HL-60 (cell line): ENCODE data around the gene HECTD4.

ENCODE experiments used
- POLR2AphosphoS5 ChIP-seq: IDR thresholded peaks from 2 replicates; pipeline ENCODE4 v1.6.1; 2012; ENCODE audit warnings: low read depth
- REST ChIP-seq: IDR thresholded peaks from 2 replicates; pipeline ENCODE4 v1.6.1; 2012; ENCODE audit warnings: low read depth; ENCODE audit not compliant: insufficient replicate concordance
- TF ChIP-seq, protein P1 (sequence below): IDR thresholded peaks from one replicate; pipeline ENCODE4 v1.5.1; 2011; ENCODE audit warnings: low read length, control low read depth, inconsistent platforms; ENCODE audit not compliant: insufficient read depth

- TF ChIP-seq, protein P1, sequence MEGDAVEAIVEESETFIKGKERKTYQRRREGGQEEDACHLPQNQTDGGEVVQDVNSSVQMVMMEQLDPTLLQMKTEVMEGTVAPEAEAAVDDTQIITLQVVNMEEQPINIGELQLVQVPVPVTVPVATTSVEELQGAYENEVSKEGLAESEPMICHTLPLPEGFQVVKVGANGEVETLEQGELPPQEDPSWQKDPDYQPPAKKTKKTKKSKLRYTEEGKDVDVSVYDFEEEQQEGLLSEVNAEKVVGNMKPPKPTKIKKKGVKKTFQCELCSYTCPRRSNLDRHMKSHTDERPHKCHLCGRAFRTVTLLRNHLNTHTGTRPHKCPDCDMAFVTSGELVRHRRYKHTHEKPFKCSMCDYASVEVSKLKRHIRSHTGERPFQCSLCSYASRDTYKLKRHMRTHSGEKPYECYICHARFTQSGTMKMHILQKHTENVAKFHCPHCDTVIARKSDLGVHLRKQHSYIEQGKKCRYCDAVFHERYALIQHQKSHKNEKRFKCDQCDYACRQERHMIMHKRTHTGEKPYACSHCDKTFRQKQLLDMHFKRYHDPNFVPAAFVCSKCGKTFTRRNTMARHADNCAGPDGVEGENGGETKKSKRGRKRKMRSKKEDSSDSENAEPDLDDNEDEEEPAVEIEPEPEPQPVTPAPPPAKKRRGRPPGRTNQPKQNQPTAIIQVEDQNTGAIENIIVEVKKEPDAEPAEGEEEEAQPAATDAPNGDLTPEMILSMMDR, result no peak
- no peak for TF ChIP-seq REST
- TF ChIP-seq POLR2AphosphoS5, result no peak
These were observed 209.5 kb downstream of the HECTD4 start for GRCh38 chr12:112172556-112173324.
